Stomach (tissue), 19 donors: ENCODE data around the gene CLBA1. TPM values are rescaled to one million over a fixed set of nuclear protein-coding genes. Genes with fewer than 3 reads are reported as not detected.
A peak's percentile ranks its signal among the peaks of the same experiment; 100 is the strongest.

Source experiments
- DNase-seq, 2 donors: peaks; one replicate each; pipeline versions ENCODE4 v3.0.0 to v3.0.0-alpha.2; 2013 to 2019
- H3K27ac ChIP-seq, 5 donors: fragments of 200-600 bp in 4 of 5; sonication (generic) in 4 of 5; one replicate each; pipeline ENCODE4 v1.5.1; 2013 to 2019; ENCODE audit warnings: mild to moderate bottlenecking in 1 of 5, moderate library complexity in 1 of 5
- H3K27me3 ChIP-seq, 3 donors: fragments of 200-600 bp; sonication (generic); one replicate each; pipeline ENCODE4 v1.5.1; 2017 to 2019; ENCODE audit warnings: mixed run types in 1 of 3
- H3K36me3 ChIP-seq, 4 donors: fragments of 200-600 bp; sonication (generic); 1 replicate in 3 of 4; 2 replicates in 1 of 4; pipeline ENCODE4 v1.5.1; 2016 to 2019
- H3K4me1 ChIP-seq, 4 donors: fragments of 200-600 bp; sonication (generic); one replicate each; pipeline ENCODE4 v1.5.1; 2016 to 2019
- H3K4me3 ChIP-seq, 4 donors: fragments of 200-600 bp; sonication (generic) in 3 of 4; one replicate each; pipeline ENCODE4 v1.5.1; 2016 to 2019; ENCODE audit warnings: mild to moderate bottlenecking in 1 of 4
- H3K9me3 ChIP-seq, 4 donors: fragments of 200-600 bp; sonication (generic); one replicate each; pipeline ENCODE4 v1.5.1; 2016 to 2019
- CTCF ChIP-seq, 7 experiments: fragments of 450-650 bp in 4 of 7; fragments of 200-600 bp in 3 of 7; sonication (generic) in 3 of 7; IDR thresholded peaks; one replicate each; pipeline ENCODE4 v1.5.1; 2016 to 2019; ENCODE audit warnings: antibody characterized with exemption in 7 of 7, control low read depth in 2 of 7, mild to moderate bottlenecking in 1 of 7
- EP300 ChIP-seq: sonication (generic); formaldehyde crosslinking; IDR thresholded peaks from one replicate; pipeline ENCODE4 v1.6.1; 2017; ENCODE audit warnings: antibody characterized with exemption
- POLR2A ChIP-seq, 4 donors: fragments of 450-650 bp; IDR thresholded peaks; one replicate each; pipeline ENCODE4 v1.6.1; 2016; ENCODE audit warnings: antibody characterized with exemption in 4 of 4, control low read depth in 2 of 4, mild to moderate bottlenecking in 1 of 4, moderate library complexity in 1 of 4
- POLR2AphosphoS5 ChIP-seq, 3 donors: sonication (generic); formaldehyde crosslinking; IDR thresholded peaks; one replicate each; pipeline ENCODE4 v1.6.1; 2016; ENCODE audit warnings: antibody characterized with exemption in 3 of 3
- WGBS, 5 donors: extraction: QIAGEN DNeasy Blood & Tissue Kit in 3 of 5; methylation state at CpG; one replicate each; pipeline versions ENCODE4 v1.1.5 to v1.1.7; 2013 to 2018; 5-methylcytosine and 5-hydroxymethylcytosine counted together
- intact Hi-C: fragments of 100-400 bp; cut with DNase I; formaldehyde crosslinking; loops from one replicate; pipeline ENCODE4 v1.15.1; 2023; ENCODE audit warnings: low total_unique reads
- long read RNA-seq, 10 donors: transcript quantifications; one replicate each; lab custom pipeline, GENCODE V29; 2026
- polyA plus RNA-seq, 3 donors: library from polyadenylated mRNA; stranded (reverse); fragments of 200-250 nt; gene quantifications; one replicate each; pipeline ENCODE4 v1.2.3, GENCODE V29; 2013
- total RNA-seq, 5 donors: library from RNA; depleted of rRNA; stranded (reverse); fragments of >200 nt; gene quantifications; one replicate each; pipeline versions ENCODE4 v1.1.0 to v1.2.3, GENCODE V29; 2014 to 2016
- donor health status: healthy with polysubstance abuse.
- donor health status: Bipolar disorder and iron deficiency.
- donor health status: healthy.

Gene CLBA1
- 1 to 10 TPM in 4 of 5 donors, not detected in 1; 3.5 to 8.7 (median 6.7) TPM for total RNA-seq
- 10 to 100 TPM in 1 of 3 donors, 1 to 10 TPM in 2; 3.7 to 13.9 (median 4.2) TPM for polyA plus RNA-seq
- long read RNA-seq, donor 1, result 0 reads
- long read RNA-seq, donor 2, partial matches to known transcripts, result 0 of 1 reads
- long read RNA-seq, donor 2, other reads (novel, unspliced or antisense), result 0 of 1 reads
- long read RNA-seq, donor 3, partial matches to known transcripts, result 0 of 1 reads
- long read RNA-seq, donor 3, other reads (novel, unspliced or antisense), result 0 of 1 reads
- long read RNA-seq, donor 4, result 0 reads
- long read RNA-seq, donor 5, result 0 reads
- long read RNA-seq, donor 6, partial matches to known transcripts, result 0 of 3 reads
- long read RNA-seq, donor 6, other reads (novel, unspliced or antisense), result 0 of 3 reads
- long read RNA-seq, donor 7, partial matches to known transcripts, result 0 of 1 reads
- long read RNA-seq, donor 7, other reads (novel, unspliced or antisense), result 0 of 1 reads
- long read RNA-seq, donor 8, partial matches to known transcripts, result 0 of 1 reads
- long read RNA-seq, donor 8, other reads (novel, unspliced or antisense), result 0 of 1 reads
- long read RNA-seq, donor 9, partial matches to known transcripts, result 0 of 1 reads
- long read RNA-seq, donor 9, other reads (novel, unspliced or antisense), result 0 of 1 reads
- long read RNA-seq, donor 10, result 0 reads

GRCh38 chr14:104985675-104986486 lies at the start of gene CLBA1:
Gene CLBA1 (plus strand): TSS chr14:104985788. CDS start chr14:104986432, 644 bp downstream.
- Histone ChIP-seq H3K27ac (peak within 1 kb of the TSS; percentile 46 to 88 (median 78)), H3K36me3 (peaks cover 0 to 8% (median 0%) of the 10 kb centered on the region in 4 donors), H3K4me3 (peak within 1 kb of the TSS; percentile 80 to 94 (median 90)), H3K4me1 (peaks cover 10 to 20% (median 19%) of the 10 kb centered on the region in 4 donors), H3K27me3 (no peaks in the 10 kb centered on the region), H3K9me3 (no peaks in the 10 kb centered on the region)
- DNase-seq, result peak; percentile 91 to 98
- WGBS, 5 donors, result 0 to 3% (median 2%) methylated on average over 33 to 77 of the region's 77 CpGs
- TF ChIP-seq POLR2AphosphoS5 (IDR thresholded peaks at IDR 0.05), result peak; percentile 41 to 90 (median 57)
- no peak for TF ChIP-seq EP300
- intact Hi-C loops, result no loop called here

- TF ChIP-seq CTCF (IDR thresholded peaks at IDR 0.05) (no peak), POLR2A (IDR thresholded peaks at IDR 0.05) (no peak), EP300 (no peak), POLR2AphosphoS5 (IDR thresholded peaks at IDR 0.05) (no peak)
- H3K27ac ChIP-seq, result no peak overlapping the region
- peaks cover 0 to 17% (median 0%) of the 10 kb centered on the region in 4 donors for H3K36me3 ChIP-seq
- H3K9me3 ChIP-seq, result no peaks in the 10 kb centered on the region
- 41 to 83% (median 75%) methylated on average over 2 of the region's 2 CpGs for WGBS, 5 donors
- no peak for DNase-seq
- intact Hi-C loops, result no loop called here
- peaks cover 0 to 33% (median 12%) of the 10 kb centered on the region in 3 donors for H3K27me3 ChIP-seq
- H3K4me3 ChIP-seq, result no peak overlapping the region
- H3K4me1 ChIP-seq, result peaks cover 11 to 27% (median 26%) of the 10 kb centered on the region in 4 donors
These were observed 49.6 kb upstream of the CLBA1 start for GRCh38 chr14:104935955-104936354.

- Histone ChIP-seq H3K36me3 (peaks cover 0 to 22% (median 2%) of the 10 kb centered on the region in 4 donors), H3K27me3 (peaks cover 0 to 32% (median 12%) of the 10 kb centered on the region in 3 donors), H3K4me3 (no peak overlapping the region), H3K9me3 (no peaks in the 10 kb centered on the region), H3K27ac (no peak overlapping the region), H3K4me1 (peaks cover 11 to 26% (median 25%) of the 10 kb centered on the region in 4 donors)
- DNase-seq, result no peak
- intact Hi-C loops, result no loop called here
- no peak for TF ChIP-seq POLR2AphosphoS5 (IDR thresholded peaks at IDR 0.05)
- no peak for TF ChIP-seq EP300
- TF ChIP-seq POLR2A (IDR thresholded peaks at IDR 0.05), result no peak
- no peak for TF ChIP-seq CTCF (IDR thresholded peaks at IDR 0.05)
- WGBS, 5 donors, result 63 to 87% (median 72%) methylated on average over 6 to 10 of the region's 10 CpGs
These were observed 49.0 kb upstream of the CLBA1 start for GRCh38 chr14:104936361-104937155.

GRCh38 chr14:104937161-104937560 lies 48.4 kb upstream of the CLBA1 start:
- TF ChIP-seq POLR2AphosphoS5 (IDR thresholded peaks at IDR 0.05) (no peak), CTCF (IDR thresholded peaks at IDR 0.05) (no peak), EP300 (no peak), POLR2A (IDR thresholded peaks at IDR 0.05) (no peak)
- 77 to 88% (median 82%) methylated on average over 4 of the region's 4 CpGs for WGBS, 5 donors
- peaks cover 0 to 28% (median 4%) of the 10 kb centered on the region in 4 donors for H3K36me3 ChIP-seq
- peaks cover 0 to 26% (median 12%) of the 10 kb centered on the region in 3 donors for H3K27me3 ChIP-seq
- H3K4me1 ChIP-seq, result peaks cover 8 to 20% (median 20%) of the 10 kb centered on the region in 4 donors
- intact Hi-C loops, result no loop called here
- DNase-seq, result no peak
- H3K9me3 ChIP-seq, result no peaks in the 10 kb centered on the region
- H3K27ac ChIP-seq, result no peak overlapping the region
- H3K4me3 ChIP-seq, result no peak overlapping the region
